HK-2 (cell line): ENCODE measurements around the gene FOXI1.
"Not testable (repeated sequence)": the region's sequence is repeated elsewhere in the genome, so short reads cannot be mapped to it uniquely, and the experiment has no call there.

ENCODE experiments used
- DNase-seq: peaks from one replicate; pipeline ENCODE4 v3.0.0-alpha.2; 2018; ENCODE audit not compliant: unreplicated experiment

FOXI1 gene

GRCh38 chr5:170092455-170093101, 13.1 kb upstream of the FOXI1 start:
- DNase-seq, result no peak

- not testable (repeated sequence) for DNase-seq
These were observed 11.4 kb upstream of the FOXI1 start for GRCh38 chr5:170094329-170094728.

- no peak for DNase-seq
These were observed 10.1 kb upstream of the FOXI1 start for GRCh38 chr5:170095646-170096045.

GRCh38 chr5:170097934-170098333, 7.8 kb upstream of the FOXI1 start:
- DNase-seq, result no peak

GRCh38 chr5:170100066-170100943, 5.4 kb upstream of the FOXI1 start:
- peak; percentile 55 for DNase-seq

- DNase-seq, result no peak
These were observed 2.2 kb upstream of the FOXI1 start for GRCh38 chr5:170103447-170103846.

GRCh38 chr5:170104299-170104698, 1.4 kb upstream of the FOXI1 start:
- no peak for DNase-seq

GRCh38 chr5:170104710-170105109, 987 bp upstream of the FOXI1 start:
- no peak for DNase-seq

- no peak for DNase-seq
These were observed 2.0 kb downstream of the FOXI1 start for GRCh38 chr5:170107674-170108073.

GRCh38 chr5:170108266-170108785, 2.6 kb downstream of the FOXI1 start:
- DNase-seq, result no peak

GRCh38 chr5:170109059-170110031, 3.6 kb downstream of the FOXI1 start:
- DNase-seq, result no peak

GRCh38 chr5:170110403-170111087, 4.8 kb downstream of the FOXI1 start:
- DNase-seq, result no peak

- DNase-seq, result no peak
These were observed 5.5 kb downstream of the FOXI1 start for GRCh38 chr5:170111088-170111785.

GRCh38 chr5:170112876-170113521, 7.3 kb downstream of the FOXI1 start:
- no peak for DNase-seq

- no peak for DNase-seq
These were observed 7.8 kb downstream of the FOXI1 start for GRCh38 chr5:170113522-170113900.

GRCh38 chr5:170114271-170114670, 8.6 kb downstream of the FOXI1 start:
- DNase-seq, result no peak

- no peak for DNase-seq
These were observed 10.2 kb downstream of the FOXI1 start for GRCh38 chr5:170115925-170116324.

GRCh38 chr5:170117736-170118135, 12.0 kb downstream of the FOXI1 start:
- DNase-seq, result no peak

- DNase-seq, result no peak
These were observed 14.9 kb downstream of the FOXI1 start for GRCh38 chr5:170120576-170120975.

- DNase-seq, result no peak
These were observed 15.6 kb downstream of the FOXI1 start for GRCh38 chr5:170121321-170121720.
